Measurements from ENCODE around the gene CMPK2. TPM values are rescaled to one million over a fixed set of nuclear protein-coding genes. Genes with fewer than 3 reads are reported as not detected.

The CMPK2 gene
- total RNA-seq, 1 donor: 1.7 TPM

DNA sequence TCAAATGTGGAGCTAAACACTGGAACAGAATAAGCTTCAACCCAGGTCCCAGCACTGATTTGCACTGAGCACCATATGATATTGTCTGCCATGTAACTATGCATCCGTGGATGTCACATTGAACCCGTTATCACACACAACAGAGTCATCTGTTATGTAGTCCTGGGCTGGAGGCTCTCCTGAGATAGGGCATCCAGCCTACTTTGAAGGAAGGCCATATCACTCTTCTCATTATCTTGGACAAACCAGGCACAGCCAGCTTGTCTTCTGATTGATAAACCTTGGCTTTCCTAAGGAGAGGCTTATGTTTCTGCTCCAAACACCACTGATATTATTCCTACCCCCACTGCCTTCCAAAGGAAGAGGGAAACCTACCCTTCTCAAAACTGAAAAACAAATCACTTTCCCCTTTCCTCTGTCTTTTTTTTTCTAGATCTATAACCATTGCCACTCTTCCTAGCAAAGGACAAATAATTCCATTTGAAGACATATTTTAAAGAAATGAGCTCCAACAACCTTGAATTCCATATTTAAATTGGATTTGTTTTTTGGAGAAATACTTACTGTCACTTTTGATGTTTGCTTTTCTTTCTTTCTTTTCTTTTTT, 28.3 kb upstream of the CMPK2 start:
- H3K4me3 ChIP-seq (ENCODE audit: low read depth, low read length): no peak overlapping the region
- TF ChIP-seq, protein P1, sequence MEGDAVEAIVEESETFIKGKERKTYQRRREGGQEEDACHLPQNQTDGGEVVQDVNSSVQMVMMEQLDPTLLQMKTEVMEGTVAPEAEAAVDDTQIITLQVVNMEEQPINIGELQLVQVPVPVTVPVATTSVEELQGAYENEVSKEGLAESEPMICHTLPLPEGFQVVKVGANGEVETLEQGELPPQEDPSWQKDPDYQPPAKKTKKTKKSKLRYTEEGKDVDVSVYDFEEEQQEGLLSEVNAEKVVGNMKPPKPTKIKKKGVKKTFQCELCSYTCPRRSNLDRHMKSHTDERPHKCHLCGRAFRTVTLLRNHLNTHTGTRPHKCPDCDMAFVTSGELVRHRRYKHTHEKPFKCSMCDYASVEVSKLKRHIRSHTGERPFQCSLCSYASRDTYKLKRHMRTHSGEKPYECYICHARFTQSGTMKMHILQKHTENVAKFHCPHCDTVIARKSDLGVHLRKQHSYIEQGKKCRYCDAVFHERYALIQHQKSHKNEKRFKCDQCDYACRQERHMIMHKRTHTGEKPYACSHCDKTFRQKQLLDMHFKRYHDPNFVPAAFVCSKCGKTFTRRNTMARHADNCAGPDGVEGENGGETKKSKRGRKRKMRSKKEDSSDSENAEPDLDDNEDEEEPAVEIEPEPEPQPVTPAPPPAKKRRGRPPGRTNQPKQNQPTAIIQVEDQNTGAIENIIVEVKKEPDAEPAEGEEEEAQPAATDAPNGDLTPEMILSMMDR (IDR thresholded peaks at IDR 0.05; ENCODE audit: insufficient read depth, low read depth, low read length): no peak
- no peak for DNase-seq (ENCODE audit: low read depth)

DNA sequence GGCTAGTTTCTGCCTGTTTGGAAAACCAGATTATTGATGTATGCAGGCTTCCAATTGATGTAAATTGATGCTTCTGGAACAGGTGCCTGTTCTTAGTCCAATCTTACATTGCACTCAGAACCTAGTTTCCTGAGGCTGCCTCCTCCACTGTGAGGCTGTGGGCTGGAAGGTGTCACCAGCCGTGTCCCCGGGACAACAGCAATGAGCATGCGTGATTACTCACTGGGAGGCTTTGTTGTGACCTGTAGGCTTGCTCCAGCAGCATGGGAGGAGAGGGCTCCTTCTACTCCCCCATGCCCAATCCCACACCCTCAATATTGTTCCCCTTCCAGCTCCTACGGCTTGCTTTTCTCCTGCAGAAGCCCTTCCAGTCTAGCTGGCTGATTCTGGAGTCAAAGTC, 23.0 kb upstream of the CMPK2 start:
- no peak overlapping the region for H3K4me3 ChIP-seq (ENCODE audit: low read depth, low read length)
- TF ChIP-seq, protein P1 (IDR thresholded peaks at IDR 0.05; ENCODE audit: insufficient read depth, low read depth, low read length): no peak
- DNase-seq (ENCODE audit: low read depth): no peak

GRCh38 chr2:6887751-6888192, 22.1 kb upstream of the CMPK2 start:
- no peak overlapping the region for H3K4me3 ChIP-seq (ENCODE audit: low read depth, low read length)
- no peak for DNase-seq (ENCODE audit: low read depth)
- TF ChIP-seq, protein P1 (IDR thresholded peaks at IDR 0.05; ENCODE audit: insufficient read depth, low read depth, low read length): no peak

DNA sequence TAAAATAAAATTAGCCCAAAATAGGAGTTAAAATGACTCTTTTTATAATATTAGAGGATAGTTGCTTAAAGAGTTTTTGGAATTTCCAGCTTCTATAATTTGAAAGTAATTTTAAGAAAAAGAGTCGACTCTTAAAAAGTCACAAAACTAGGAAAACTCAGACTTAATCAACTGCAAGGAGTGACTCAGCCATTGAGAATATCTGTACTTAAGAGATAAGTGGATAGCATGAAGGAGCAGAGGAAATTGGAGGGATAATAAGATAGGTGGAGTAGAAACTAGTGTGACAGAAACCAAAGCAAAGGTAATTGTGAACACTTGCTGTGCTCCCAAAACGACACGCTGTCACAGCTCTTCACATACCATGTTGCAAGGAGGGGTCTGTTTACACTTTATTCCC, 20.3 kb upstream of the CMPK2 start:
- H3K4me3 ChIP-seq (ENCODE audit: low read depth, low read length): no peak overlapping the region
- no peak for DNase-seq (ENCODE audit: low read depth)
- TF ChIP-seq, protein P1 (IDR thresholded peaks at IDR 0.05; ENCODE audit: insufficient read depth, low read depth, low read length): no peak

- TF ChIP-seq, protein P1 (IDR thresholded peaks at IDR 0.05; ENCODE audit: insufficient read depth, low read depth, low read length): no peak
- no peak for DNase-seq (ENCODE audit: low read depth)
- H3K4me3 ChIP-seq (ENCODE audit: low read depth, low read length): no peak overlapping the region
Measured at GRCh38 chr2:6885551-6885950, 19.8 kb upstream of the CMPK2 start.

GRCh38 chr2:6883448-6884122, 17.9 kb upstream of the CMPK2 start:
- TF ChIP-seq, protein P1 (IDR thresholded peaks at IDR 0.05; ENCODE audit: insufficient read depth, low read depth, low read length): no peak

More at GRCh38 chr2:6883448-6884122, 17.9 kb upstream of the CMPK2 start:
- no peak for DNase-seq (ENCODE audit: low read depth)
- H3K4me3 ChIP-seq (ENCODE audit: low read depth, low read length): no peak overlapping the region

All from fibroblast of villous mesenchyme (primary cell).